ENCODE measurements around the gene DOCK10.
A peak's percentile ranks its signal among the peaks of the same experiment; 100 is the strongest.

DOCK10 gene

DNA sequence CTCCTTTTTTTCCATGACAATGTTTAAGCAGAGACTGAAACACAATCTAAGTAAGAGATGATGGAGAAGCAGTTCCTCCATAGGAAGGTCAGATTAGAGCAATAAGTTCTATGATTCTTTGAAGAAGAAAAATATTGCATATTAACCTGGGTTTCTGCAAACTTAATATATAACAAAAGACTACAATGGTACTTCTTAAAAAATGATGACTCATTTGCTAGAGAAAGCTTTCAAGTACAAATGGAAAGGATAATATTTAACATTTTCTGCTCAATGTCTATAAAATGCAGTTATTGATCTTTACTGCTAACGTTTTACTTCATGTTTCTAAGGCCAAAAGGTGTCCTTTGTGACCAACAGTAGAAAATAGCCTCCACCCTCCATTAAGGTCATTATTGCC lies 158.6 kb downstream of the DOCK10 start:
- DNase-seq (ENCODE audit: low read depth in 2 of 2): no peak

DNA sequence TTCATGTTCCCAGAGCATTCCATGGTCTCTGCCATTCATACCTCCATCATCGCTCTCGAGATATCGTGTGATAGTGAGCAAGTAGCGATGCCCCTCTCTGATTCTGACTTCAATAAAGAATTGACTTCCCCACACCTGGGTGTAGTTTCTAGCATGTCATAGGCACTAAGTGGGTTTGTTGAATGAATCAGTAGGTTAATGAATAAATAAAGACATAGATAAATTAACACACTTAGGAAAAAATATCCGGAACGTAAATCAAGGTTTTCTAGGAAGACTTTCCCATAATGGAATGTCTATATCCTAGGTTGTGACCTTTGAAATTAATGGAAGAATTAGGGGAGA lies 159.1 kb downstream of the DOCK10 start:
- no peak overlapping the region for H3K4me3 ChIP-seq (replicated peaks in 1 of 2; ENCODE audit: low read depth in 2 of 2, low read length in 2 of 2)
- DNase-seq (ENCODE audit: low read depth in 2 of 2): no peak
- no peak for TF ChIP-seq CTCF (IDR thresholded peaks at IDR 0.05; ENCODE audit: low read depth, low read length)

More for the DNA sequence above, 158.6 kb downstream of the DOCK10 start:
- H3K4me3 ChIP-seq (replicated peaks in 1 of 2; ENCODE audit: low read depth in 2 of 2, low read length in 2 of 2): no peak overlapping the region
- TF ChIP-seq CTCF (IDR thresholded peaks at IDR 0.05; ENCODE audit: low read depth, low read length): no peak

GRCh38 chr2:224882291-224883171 lies 159.7 kb downstream of the DOCK10 start:
- TF ChIP-seq CTCF (IDR thresholded peaks at IDR 0.05; ENCODE audit: low read depth, low read length): no peak
- no peak overlapping the region for H3K4me3 ChIP-seq (replicated peaks in 1 of 2; ENCODE audit: low read depth in 2 of 2, low read length in 2 of 2)
- DNase-seq (ENCODE audit: low read depth in 2 of 2): peak; percentile 74 to 94

GRCh38 chr2:224881846-224882245 lies 160.4 kb downstream of the DOCK10 start:
- DNase-seq (ENCODE audit: low read depth in 2 of 2): peak in 1 of 2 donors; percentile 42
- TF ChIP-seq CTCF (IDR thresholded peaks at IDR 0.05; ENCODE audit: low read depth, low read length): no peak
- H3K4me3 ChIP-seq (replicated peaks in 1 of 2; ENCODE audit: low read depth in 2 of 2, low read length in 2 of 2): no peak overlapping the region

DNA sequence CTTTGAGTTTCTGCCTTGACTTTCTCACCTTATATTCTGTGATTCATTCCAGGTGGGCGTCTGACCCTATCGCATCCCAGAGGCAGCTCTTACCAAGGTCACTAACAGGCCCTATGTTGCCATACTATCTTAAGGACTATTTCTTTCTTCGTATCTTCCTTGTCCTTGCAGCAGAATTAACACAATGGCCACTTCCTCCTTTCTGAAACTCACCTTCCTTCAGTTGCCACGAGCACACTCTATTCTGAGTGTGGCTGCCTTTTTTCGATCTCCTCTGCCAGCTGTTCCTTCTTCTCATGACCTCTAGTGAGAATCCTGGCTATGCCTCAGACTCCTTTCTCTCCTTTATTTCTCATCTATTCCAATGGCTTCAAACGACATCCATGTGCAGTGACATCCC lies 165.7 kb downstream of the DOCK10 start:
- no peak overlapping the region for H3K4me3 ChIP-seq (replicated peaks in 1 of 2; ENCODE audit: low read depth in 2 of 2, low read length in 2 of 2)
- DNase-seq (ENCODE audit: low read depth in 2 of 2): no peak
- TF ChIP-seq CTCF (IDR thresholded peaks at IDR 0.05; ENCODE audit: low read depth, low read length): no peak

GRCh38 chr2:224875841-224876240 lies 166.4 kb downstream of the DOCK10 start:
- no peak overlapping the region for H3K4me3 ChIP-seq (replicated peaks in 1 of 2; ENCODE audit: low read depth in 2 of 2, low read length in 2 of 2)
- TF ChIP-seq CTCF (IDR thresholded peaks at IDR 0.05; ENCODE audit: low read depth, low read length): no peak
- no peak for DNase-seq (ENCODE audit: low read depth in 2 of 2)

Data from cardiac fibroblast (primary cell).